Upper lobe of left lung (tissue), 6 donors: Measurements from ENCODE around the gene EXOC2. TPM values are rescaled to one million over a fixed set of nuclear protein-coding genes. Genes with fewer than 3 reads are reported as not detected.

Experiments
- ATAC-seq, 2 donors: fragments of 200-7000 bp; cut with Tn5 transposase; one replicate each; pipeline ENCODE4 v1.9.1; 2022; ENCODE audit warnings: mild to moderate bottlenecking in 2 of 2, moderate library complexity in 2 of 2; ENCODE audit not compliant: low FRiP score in 2 of 2
- DNase-seq, 2 donors: peaks; one replicate each; pipeline ENCODE4 v3.0.0-alpha.2; 2019 to 2020
- H3K27ac ChIP-seq, 4 donors: fragments of 200-600 bp; sonication (generic); one replicate each; pipeline ENCODE4 v1.5.1; 2016 to 2019
- H3K27me3 ChIP-seq, 4 donors: fragments of 200-600 bp; sonication (generic); one replicate each; pipeline ENCODE4 v1.5.1; 2017 to 2019
- H3K36me3 ChIP-seq, 4 donors: fragments of 200-600 bp; sonication (generic); one replicate each; pipeline ENCODE4 v1.5.1; 2016 to 2019
- H3K4me1 ChIP-seq, 4 donors: fragments of 200-600 bp; sonication (generic); one replicate each; pipeline ENCODE4 v1.5.1; 2018 to 2019
- H3K4me3 ChIP-seq, 4 donors: fragments of 200-600 bp; sonication (generic); one replicate each; pipeline ENCODE4 v1.5.1; 2017 to 2019; ENCODE audit warnings: mild to moderate bottlenecking in 2 of 4, moderate library complexity in 1 of 4
- H3K9me3 ChIP-seq, 4 donors: fragments of 200-600 bp; sonication (generic); one replicate each; pipeline ENCODE4 v1.5.1; 2018 to 2019
- CTCF ChIP-seq, 6 experiments: fragments of 450-650 bp in 4 of 6; fragments of 200-600 bp in 2 of 6; sonication (generic) in 2 of 6; IDR thresholded peaks; one replicate each; pipeline ENCODE4 v1.5.1; 2016 to 2019; ENCODE audit warnings: antibody characterized with exemption in 6 of 6
- EP300 ChIP-seq, 4 donors: sonication (generic); formaldehyde crosslinking; IDR thresholded peaks; one replicate each; pipeline ENCODE4 v1.5.1; 2017; ENCODE audit warnings: antibody characterized with exemption in 4 of 4, control low read depth in 2 of 4
- POLR2A ChIP-seq, 4 donors: fragments of 450-650 bp; IDR thresholded peaks; one replicate each; pipeline ENCODE4 v1.5.1; 2016 to 2017; ENCODE audit warnings: antibody characterized with exemption in 4 of 4, mild to moderate bottlenecking in 2 of 4
- POLR2AphosphoS5 ChIP-seq, 2 donors: sonication (generic); formaldehyde crosslinking; IDR thresholded peaks; one replicate each; pipeline ENCODE4 v1.5.1; 2017; ENCODE audit warnings: antibody characterized with exemption in 2 of 2
- WGBS, 2 donors: methylation state at CpG; one replicate each; pipeline ENCODE4 v1.1.5; 2017 to 2018; 5-methylcytosine and 5-hydroxymethylcytosine counted together
- total RNA-seq, 6 donors: library from RNA; depleted of rRNA in 4 of 6; stranded (reverse); fragments of >200 nt in 4 of 6; gene quantifications; one replicate each; pipeline versions ENCODE4 v1.1.0 to v1.2.1, GENCODE V29; 2016 to 2021
- donor health status: DM: no; HTN: no; CAD: no; lungs with moderate emphysema.
- donor health status: DM: no; HTN: yes; CAD: no; lungs with severe emphysema.

The EXOC2 gene
- total RNA-seq, 6 donors from 2014 or later: 16.5 to 31.4 (median 24.4) TPM

GRCh38 chr6:684831-685636, 7.9 kb downstream of the EXOC2 start:
- DNase-seq (no peak), ATAC-seq (no peak)
- no peaks in the 10 kb centered on the region for H3K9me3 ChIP-seq
- peak overlapping the region in 1 of 4 donors; percentile 3 for H3K27ac ChIP-seq
- no peaks in the 10 kb centered on the region for H3K27me3 ChIP-seq
- H3K4me1 ChIP-seq: peaks cover 8 to 15% (median 10%) of the 10 kb centered on the region in 4 donors
- H3K36me3 ChIP-seq: peaks cover 0 to 10% (median 4%) of the 10 kb centered on the region in 4 donors
- 78 to 84% methylated on average over 6 of the region's 6 CpGs for WGBS, 2 donors
- H3K4me3 ChIP-seq: no peak overlapping the region
- TF ChIP-seq POLR2AphosphoS5 (IDR thresholded peaks at IDR 0.05): no peak
- TF ChIP-seq POLR2A (IDR thresholded peaks at IDR 0.05): no peak
- TF ChIP-seq CTCF (IDR thresholded peaks at IDR 0.05): no peak
- no peak for TF ChIP-seq EP300 (IDR thresholded peaks at IDR 0.05)

GRCh38 chr6:683742-684440, 9.0 kb downstream of the EXOC2 start:
- DNase-seq (no peak), ATAC-seq (peak in 1 of 2 donors; percentile 31)
- H3K36me3 ChIP-seq: peaks cover 0 to 9% (median 3%) of the 10 kb centered on the region in 4 donors
- H3K4me1 ChIP-seq: peaks cover 8 to 15% (median 10%) of the 10 kb centered on the region in 4 donors
- H3K27me3 ChIP-seq: no peaks in the 10 kb centered on the region
- H3K4me3 ChIP-seq: peak overlapping the region in 3 of 4 donors; percentile 0 to 16 (median 3)
- TF ChIP-seq CTCF (IDR thresholded peaks at IDR 0.05) (no peak), POLR2AphosphoS5 (IDR thresholded peaks at IDR 0.05) (peak in 1 of 2 donors; percentile 18)
- H3K9me3 ChIP-seq: no peaks in the 10 kb centered on the region
- WGBS, 2 donors: 34 to 40% methylated on average over 15 of the region's 15 CpGs
- H3K27ac ChIP-seq: peak overlapping the region in 3 of 4 donors; percentile 6 to 37 (median 15)

GRCh38 chr6:680666-681340, 12.1 kb downstream of the EXOC2 start:
- H3K36me3 ChIP-seq: no peaks in the 10 kb centered on the region
- TF ChIP-seq POLR2AphosphoS5 (IDR thresholded peaks at IDR 0.05) (no peak), CTCF (IDR thresholded peaks at IDR 0.05) (no peak), EP300 (IDR thresholded peaks at IDR 0.05) (no peak), POLR2A (IDR thresholded peaks at IDR 0.05) (no peak)
- no peaks in the 10 kb centered on the region for H3K27me3 ChIP-seq
- 91 to 93% methylated on average over 5 of the region's 5 CpGs for WGBS, 2 donors
- no peak overlapping the region for H3K4me3 ChIP-seq
- DNase-seq: no peak
- no peak overlapping the region for H3K27ac ChIP-seq
- ATAC-seq: no peak
- peaks cover 8 to 15% (median 10%) of the 10 kb centered on the region in 4 donors for H3K4me1 ChIP-seq
- H3K9me3 ChIP-seq: no peaks in the 10 kb centered on the region

GRCh38 chr6:680251-680650, 12.7 kb downstream of the EXOC2 start:
- ATAC-seq (no peak), DNase-seq (no peak)
- no peaks in the 10 kb centered on the region for H3K27me3 ChIP-seq
- no peaks in the 10 kb centered on the region for H3K36me3 ChIP-seq
- H3K9me3 ChIP-seq: no peaks in the 10 kb centered on the region
- 67 to 85% methylated on average over 2 of the region's 2 CpGs for WGBS, 2 donors
- no peak overlapping the region for H3K4me3 ChIP-seq
- no peak overlapping the region for H3K27ac ChIP-seq
- TF ChIP-seq POLR2A (IDR thresholded peaks at IDR 0.05) (no peak), EP300 (IDR thresholded peaks at IDR 0.05) (no peak), POLR2AphosphoS5 (IDR thresholded peaks at IDR 0.05) (no peak), CTCF (IDR thresholded peaks at IDR 0.05) (no peak)
- peaks cover 8 to 15% (median 10%) of the 10 kb centered on the region in 4 donors for H3K4me1 ChIP-seq
